Measurements from ENCODE around the gene AZGP1. TPM values are rescaled to one million over a fixed set of nuclear protein-coding genes. Genes with fewer than 3 reads are reported as not detected.
A peak's percentile ranks its signal among the peaks of the same experiment; 100 is the strongest.
"Not testable (repeated sequence)": the region's sequence is repeated elsewhere in the genome, so short reads cannot be mapped to it uniquely, and the experiment has no call there.

Gene AZGP1
- polyA plus RNA-seq, 4 donors, result 52.2 to 69.0 (median 62.5) TPM

DNA sequence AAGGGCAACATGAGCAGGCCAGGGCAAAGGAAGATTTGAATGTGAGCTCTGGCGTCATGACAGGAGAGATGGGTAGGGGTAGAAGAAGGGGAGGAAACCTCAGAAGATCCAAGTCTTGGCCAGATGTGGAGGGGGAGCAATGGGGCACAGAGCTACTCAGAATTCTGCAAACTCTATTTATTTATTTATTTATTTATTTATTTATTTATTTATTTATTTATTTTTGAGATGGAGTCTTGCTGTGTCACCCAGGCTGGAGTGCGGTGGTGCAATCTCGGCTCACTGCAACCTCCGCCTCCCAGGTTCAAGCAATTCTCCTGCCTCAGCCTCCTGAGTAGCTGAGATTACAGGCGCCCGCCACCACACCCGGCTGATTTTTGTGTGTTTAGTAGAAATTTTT, 21.2 kb downstream of the AZGP1 start:
- not testable (repeated sequence) for DNase-seq (ENCODE audit: low read depth in 4 of 4, low spot score in 2 of 4)

DNA sequence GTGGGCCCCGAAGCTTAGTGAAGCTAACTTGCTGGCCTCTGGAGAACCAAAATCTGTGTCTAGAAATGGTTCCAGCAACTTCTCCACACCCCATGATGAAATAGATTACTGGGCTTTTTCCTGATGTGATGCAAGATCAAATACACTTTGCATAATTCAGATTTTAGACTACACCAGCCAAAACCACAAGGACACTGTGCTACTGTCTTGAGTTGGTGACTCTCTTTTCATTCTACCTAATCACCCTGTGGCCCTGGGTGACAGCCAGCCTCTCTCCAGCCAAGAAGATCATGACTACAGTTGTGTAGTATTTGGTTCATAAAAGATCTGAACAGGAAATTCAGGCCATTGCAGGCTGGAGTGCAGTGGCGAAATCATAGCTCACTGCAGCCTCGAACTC, 22.2 kb downstream of the AZGP1 start:
- DNase-seq (ENCODE audit: low read depth in 4 of 4, low spot score in 2 of 4), result no peak

DNA sequence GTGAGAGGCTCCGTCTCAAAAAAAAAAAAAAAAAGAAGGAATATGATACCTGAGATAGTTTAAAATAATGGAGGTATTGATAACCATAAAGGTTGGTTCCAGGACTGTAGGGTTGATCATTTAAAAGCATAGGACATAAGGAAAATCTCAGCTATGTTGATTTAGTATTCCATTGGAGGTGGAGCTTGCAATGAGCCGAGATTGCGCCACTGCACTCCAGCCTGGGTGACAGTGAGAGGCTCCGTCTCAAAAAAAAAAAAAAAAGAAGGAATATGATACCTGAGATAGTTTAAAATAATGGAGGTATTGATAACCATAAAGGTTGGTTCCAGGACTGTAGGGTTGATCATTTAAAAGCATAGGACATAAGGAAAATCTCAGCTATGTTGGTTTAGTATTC, 23.2 kb downstream of the AZGP1 start:
- DNase-seq (ENCODE audit: low read depth in 4 of 4, low spot score in 2 of 4), result not testable (repeated sequence)

- not testable (repeated sequence) for DNase-seq (ENCODE audit: low read depth in 4 of 4, low spot score in 2 of 4)
Observed at GRCh38 chr7:99950819-99951218, 25.0 kb downstream of the AZGP1 start.

DNA sequence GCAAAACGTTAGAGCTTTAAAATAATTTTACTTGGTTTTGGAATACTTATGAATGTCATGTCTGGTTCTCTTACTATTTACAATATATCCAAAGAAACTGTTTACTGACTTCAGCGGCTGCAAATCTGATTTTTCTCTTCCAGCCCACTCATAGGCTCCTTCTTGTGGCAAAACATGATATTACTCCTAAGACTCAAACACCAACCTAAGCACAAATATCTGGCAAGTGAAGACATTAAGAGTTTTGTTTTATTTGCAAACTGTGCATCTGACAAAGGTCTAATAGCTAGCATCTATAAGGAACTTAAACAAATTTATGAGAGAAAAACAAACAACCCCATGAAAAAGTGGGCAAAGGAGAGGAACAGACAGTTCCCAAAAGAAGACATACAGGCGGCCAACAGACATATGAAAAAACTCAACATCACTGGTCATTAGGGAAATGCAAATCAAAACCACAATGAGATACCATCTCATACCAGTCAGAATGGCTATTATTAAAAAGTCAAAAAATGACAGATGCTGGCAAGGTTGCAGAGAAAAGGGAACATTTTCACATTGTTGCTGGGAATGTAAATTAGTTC, 26.1 kb downstream of the AZGP1 start:
- DNase-seq (ENCODE audit: low read depth in 4 of 4, low spot score in 2 of 4), result no peak

DNA sequence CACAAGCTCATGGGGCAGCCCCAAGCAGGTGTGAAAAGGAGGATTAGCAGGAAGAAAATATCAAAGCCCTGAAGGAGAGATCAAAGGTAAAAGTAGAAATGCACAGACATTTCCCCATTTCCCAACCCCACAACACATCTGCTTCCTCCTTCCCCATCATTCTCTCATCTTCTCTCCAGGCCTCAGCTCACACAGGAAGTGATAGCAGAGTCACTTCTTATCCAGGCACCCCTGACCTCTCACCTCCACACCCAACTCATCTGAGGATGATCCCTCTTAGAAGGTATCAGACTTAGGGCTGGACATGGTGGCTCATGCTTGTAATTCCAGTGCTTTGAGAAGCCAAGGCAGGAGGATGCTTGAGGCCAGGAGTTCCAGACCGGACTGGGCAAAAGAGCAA, 28.2 kb downstream of the AZGP1 start:
- DNase-seq (ENCODE audit: low read depth in 4 of 4, low spot score in 2 of 4), result no peak

- DNase-seq (ENCODE audit: low read depth in 4 of 4, low spot score in 2 of 4), result no peak
Observed at GRCh38 chr7:99944497-99945070, 31.2 kb downstream of the AZGP1 start.

GRCh38 chr7:99943641-99944496, 32.0 kb downstream of the AZGP1 start:
- no peak for DNase-seq (ENCODE audit: low read depth in 4 of 4, low spot score in 2 of 4)

- DNase-seq (ENCODE audit: low read depth in 4 of 4, low spot score in 2 of 4), result no peak
Observed at GRCh38 chr7:99938296-99938695, 37.5 kb downstream of the AZGP1 start.

- DNase-seq (ENCODE audit: low read depth in 4 of 4, low spot score in 2 of 4), result not testable (repeated sequence)
Observed at GRCh38 chr7:99935009-99935408, 40.8 kb downstream of the AZGP1 start.

DNA sequence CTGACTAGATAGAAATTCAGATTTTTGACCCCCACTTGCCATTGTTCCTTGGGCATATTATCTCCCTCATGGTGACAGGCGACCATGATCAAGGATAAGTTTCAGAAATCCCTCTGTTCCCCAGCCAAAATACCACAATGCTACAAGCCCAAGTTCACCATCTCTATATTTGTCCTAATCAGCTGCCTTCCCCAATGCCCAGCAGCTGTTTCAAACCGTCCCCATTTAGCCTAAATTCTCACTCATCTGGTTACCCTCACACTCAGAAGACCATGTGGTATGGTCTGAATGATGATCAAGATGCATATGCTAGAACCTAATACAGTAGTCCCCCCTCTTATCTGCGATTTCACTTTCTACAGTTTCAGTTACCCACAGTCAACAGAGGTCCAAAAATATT, 45.5 kb downstream of the AZGP1 start:
- no peak for DNase-seq (ENCODE audit: low read depth in 4 of 4, low spot score in 2 of 4)

DNA sequence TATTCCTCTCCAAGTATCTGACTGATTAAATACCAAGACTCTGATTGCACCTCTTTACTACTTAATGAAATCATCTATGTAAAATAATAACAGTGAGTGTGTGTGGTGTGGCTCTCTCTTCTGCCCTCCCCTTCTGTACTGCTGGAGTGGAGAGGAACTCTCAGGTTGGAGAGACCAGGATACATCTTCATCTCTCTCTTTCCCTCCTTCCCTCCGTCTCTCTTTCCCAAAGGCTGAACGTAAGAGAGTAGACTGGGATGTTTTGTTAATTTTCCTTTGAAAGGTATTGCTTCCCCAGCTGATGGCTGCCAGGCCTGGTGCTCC, 46.1 kb downstream of the AZGP1 start:
- DNase-seq (ENCODE audit: low read depth in 4 of 4, low spot score in 2 of 4), result no peak

DNA sequence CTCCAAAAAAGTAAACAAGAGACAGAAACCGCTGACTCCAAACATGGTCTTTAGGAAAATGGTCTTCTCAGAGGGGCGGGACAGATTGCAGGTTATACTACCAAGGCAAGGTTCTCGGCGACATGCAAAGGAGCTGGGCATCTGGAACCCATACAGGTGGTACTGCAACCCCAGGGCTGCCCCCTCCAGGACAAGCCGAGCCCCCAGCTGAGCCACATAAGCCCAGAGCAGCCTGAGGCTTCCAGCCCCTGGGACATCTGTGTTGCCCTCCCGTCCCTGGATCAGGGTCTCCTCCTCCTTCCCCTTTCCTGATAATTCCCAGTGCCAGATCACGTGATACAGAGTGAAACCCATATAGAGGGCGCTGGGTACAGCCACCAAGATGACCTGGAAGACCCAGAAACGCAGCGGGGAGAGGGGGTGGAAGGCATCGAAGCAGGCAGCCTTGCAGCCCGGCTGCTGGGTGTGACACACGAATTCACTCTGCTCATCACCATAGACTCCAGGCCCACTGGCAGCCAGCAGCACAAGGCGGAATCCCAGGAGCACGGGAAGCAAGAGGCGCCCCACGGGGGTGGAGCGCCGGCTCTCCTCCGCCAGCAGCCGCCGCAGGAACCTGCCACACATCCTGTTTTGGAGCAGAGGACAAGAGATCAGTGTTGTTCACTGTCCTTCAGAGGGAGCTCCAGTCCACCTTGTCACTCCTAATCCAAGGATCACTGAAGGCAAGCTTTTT, 46.7 kb downstream of the AZGP1 start, which contains the start of gene GJC3:
TSS of gene GJC3 (minus strand) at position 627 of the 736 bp plus-strand sequence. CDS start at position 627, 0 bp downstream.
- DNase-seq (ENCODE audit: low read depth in 4 of 4, low spot score in 2 of 4), result peak in 1 of 4 donors; percentile 16

DNA sequence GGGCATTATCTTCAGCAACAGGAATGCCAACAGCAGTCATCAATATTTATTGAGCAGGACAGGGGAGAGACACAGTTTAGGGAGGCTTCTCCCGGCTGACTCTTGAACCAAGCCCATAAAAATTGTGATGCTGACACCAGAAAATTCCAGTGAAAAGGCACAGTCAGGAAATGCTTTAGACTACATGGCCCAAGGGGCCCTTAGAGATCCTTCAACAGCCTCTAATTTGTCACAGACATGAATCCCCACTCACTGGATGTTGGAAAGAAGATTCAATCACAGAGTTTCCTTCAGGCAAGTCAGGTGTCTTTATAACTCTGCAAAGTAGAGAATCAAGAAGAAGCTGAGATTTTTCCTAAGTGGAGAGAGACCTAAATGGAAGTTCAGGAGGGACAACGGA, 47.6 kb downstream of the AZGP1 start:
- DNase-seq (ENCODE audit: low read depth in 4 of 4, low spot score in 2 of 4), result no peak

- no peak for DNase-seq (ENCODE audit: low read depth in 4 of 4, low spot score in 2 of 4)
Observed at GRCh38 chr7:99927536-99927935, 48.3 kb downstream of the AZGP1 start.

- no peak for DNase-seq (ENCODE audit: low read depth in 4 of 4, low spot score in 2 of 4)
Observed at GRCh38 chr7:99926321-99926720, 49.5 kb downstream of the AZGP1 start.

GRCh38 chr7:99923200-99923599, 52.6 kb downstream of the AZGP1 start:
- DNase-seq (ENCODE audit: low read depth in 4 of 4, low spot score in 2 of 4), result no peak

DNA sequence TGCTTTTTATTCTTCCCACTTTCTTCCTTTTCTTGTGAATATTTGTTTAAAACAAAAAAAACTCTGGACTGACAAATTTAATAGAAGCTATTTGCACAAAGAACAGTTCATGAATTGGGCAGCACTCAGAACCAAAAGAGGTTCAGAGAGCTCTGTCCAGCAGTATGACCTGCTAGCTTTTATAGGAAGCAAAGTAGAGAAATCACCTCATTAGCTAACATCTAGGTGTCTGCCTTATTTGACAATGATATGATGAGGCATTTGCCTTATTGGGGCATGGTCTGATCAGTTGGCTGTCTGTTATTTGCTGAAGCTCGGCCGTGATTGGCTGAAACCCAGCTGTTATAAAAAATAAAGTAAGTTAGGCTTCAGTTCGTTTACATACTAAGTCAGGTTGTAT, 55.7 kb downstream of the AZGP1 start:
- DNase-seq (ENCODE audit: low read depth in 4 of 4, low spot score in 2 of 4), result no peak

DNA sequence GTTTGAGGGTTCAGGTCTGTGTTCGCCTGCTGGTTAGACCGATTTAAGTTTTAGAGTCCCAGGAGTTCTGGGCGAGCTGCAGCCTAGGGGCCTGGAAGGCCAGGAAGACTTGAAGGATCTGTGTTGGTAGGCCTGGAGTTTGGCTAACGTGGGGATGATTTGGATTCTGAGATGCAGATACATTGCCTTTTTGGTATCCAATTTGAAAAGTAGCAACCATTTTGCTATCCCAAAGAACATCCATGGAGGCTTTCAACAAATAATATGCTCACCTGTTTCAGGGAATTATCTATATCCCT, 56.1 kb downstream of the AZGP1 start:
- peak in 1 of 4 donors; percentile 27 for DNase-seq (ENCODE audit: low read depth in 4 of 4, low spot score in 2 of 4)

GRCh38 chr7:99918959-99919813, 56.6 kb downstream of the AZGP1 start, which contains the start of gene TRIM4:
Gene TRIM4, minus strand, starts transcription at chr7:99919530. Its CDS starts 129 bp downstream, at chr7:99919401.
- peak; percentile 56 to 78 (median 70) for DNase-seq (ENCODE audit: low read depth in 4 of 4, low spot score in 2 of 4)

Measured in left renal cortex interstitium (tissue), 4 donors.